Fibroblast of the aortic adventitia (primary cell): Measurements from ENCODE around the gene LRRC39. TPM values are rescaled to one million over a fixed set of nuclear protein-coding genes. Genes with fewer than 3 reads are reported as not detected.

Experiments
- DNase-seq: peaks from one replicate; pipeline ENCODE4 v3.0.0-alpha.2; 2010; ENCODE audit warnings: low read depth
- H3K4me3 ChIP-seq: 2 replicates; pipeline ENCODE4 v1.5.1; 2011; ENCODE audit warnings: low read depth, mild to moderate bottlenecking, control low read depth, low read length, moderate library complexity
- CTCF ChIP-seq: IDR thresholded peaks from 2 replicates; pipeline ENCODE4 v1.5.1; 2011; ENCODE audit warnings: mild to moderate bottlenecking, low read length, control low read depth, inconsistent platforms; ENCODE audit not compliant: insufficient read depth
- small RNA-seq: library from RNA; depleted of rRNA; stranded (forward); fragments of <200 nt; gene quantifications from one replicate; pipeline ENCODE3, GENCODE V24; 2012
- total RNA-seq: library from RNA; depleted of rRNA; stranded (reverse); fragments of >200 nt; gene quantifications from 2 replicates; pipeline ENCODE4 v1.2.3, GENCODE V29; 2012; ENCODE audit warnings: low replicate concordance

Gene LRRC39
- total RNA-seq, 1 donor: 0.36 TPM

GRCh38 chr1:100115524-100115923 is 62.5 kb downstream of the LRRC39 start:
- H3K4me3 ChIP-seq: no peak overlapping the region
- no peak for TF ChIP-seq CTCF
- no peak for DNase-seq

GRCh38 chr1:100109554-100110066 is 68.4 kb downstream of the LRRC39 start:
- TF ChIP-seq CTCF: no peak
- DNase-seq: no peak
- H3K4me3 ChIP-seq: no peak overlapping the region

- no peak overlapping the region for H3K4me3 ChIP-seq
- no peak for DNase-seq
- no peak for TF ChIP-seq CTCF
Observed at GRCh38 chr1:100107696-100108095, 70.4 kb downstream of the LRRC39 start.

- TF ChIP-seq CTCF: no peak
Observed at GRCh38 chr1:100101564-100101963, 76.5 kb downstream of the LRRC39 start.

GRCh38 chr1:100100202-100100601 is 77.9 kb downstream of the LRRC39 start:
- H3K4me3 ChIP-seq: no peak overlapping the region
- no peak for TF ChIP-seq CTCF
- DNase-seq: peak; percentile 86

More at GRCh38 chr1:100101564-100101963, 76.5 kb downstream of the LRRC39 start:
- no peak overlapping the region for H3K4me3 ChIP-seq
- DNase-seq: no peak

Small RNA genes lying within 50 kb of the gene (small RNA-seq; reads per million reads assigned to genes)
- not detected for gene AC093019.1
- not detected for gene RPL23AP90

Other genes with a start within 250 kb of the LRRC39 start
- 15.0 and 35.8 TPM in 2 replicates for gene SLC35A3, start 208.3 kb downstream of the LRRC39 start, total RNA-seq
- 0.74 and 9.5 TPM in 2 replicates for gene SASS6, start 45.3 kb downstream of the LRRC39 start, total RNA-seq
- gene TRMT13, start 45.1 kb downstream of the LRRC39 start, total RNA-seq: 7.0 and 15.0 TPM in 2 replicates
- gene DBT, start 71.6 kb upstream of the LRRC39 start, total RNA-seq: 7.7 and 10.8 TPM in 2 replicates
- gene RTCA, start 88.0 kb upstream of the LRRC39 start, total RNA-seq: 43.2 and 118 TPM in 2 replicates
- 5.0 and 6.3 TPM in 2 replicates for gene CDC14A, start 174.2 kb upstream of the LRRC39 start, total RNA-seq